Heart left ventricle (tissue), 16 donors: ENCODE results near the gene RAB22A. TPM values are rescaled to one million over a fixed set of nuclear protein-coding genes. Genes with fewer than 3 reads are reported as not detected.

ENCODE experiments used
- ATAC-seq, 4 donors: fragments of 200-7000 bp; cut with Tn5 transposase; one replicate each; pipeline ENCODE4 v1.9.1; 2020 to 2022; ENCODE audit warnings: moderate library complexity in 4 of 4, mild to moderate bottlenecking in 3 of 4, moderate number of reproducible peaks in 1 of 4
- DNase-seq, 5 donors: peaks; one replicate each; pipeline ENCODE4 v3.0.0-alpha.2; 2020
- H3K27ac ChIP-seq, 12 donors: fragments of 200-600 bp; sonication (generic) in 4 of 12; one replicate each; pipeline versions ENCODE4 v1.5.0 to v1.8.0; 2016 to 2022; ENCODE audit warnings: mild to moderate bottlenecking in 2 of 12
- H3K27me3 ChIP-seq, 9 donors: fragments of 200-600 bp; sonication (generic) in 2 of 9; one replicate each; pipeline versions ENCODE4 v1.5.1 to v1.8.0; 2016 to 2022; ENCODE audit warnings: mild to moderate bottlenecking in 3 of 9
- H3K36me3 ChIP-seq, 9 donors: fragments of 200-600 bp; sonication (generic) in 2 of 9; one replicate each; pipeline versions ENCODE4 v1.5.0 to v1.8.0; 2018 to 2022; ENCODE audit warnings: mild to moderate bottlenecking in 2 of 9
- H3K4me1 ChIP-seq, 12 donors: fragments of 200-600 bp; sonication (generic) in 4 of 12; one replicate each; pipeline versions ENCODE4 v1.5.0 to v1.8.0; 2016 to 2022; ENCODE audit warnings: mild to moderate bottlenecking in 3 of 12
- H3K4me3 ChIP-seq, 12 donors: fragments of 200-600 bp; sonication (generic) in 4 of 12; one replicate each; pipeline versions ENCODE4 v1.5.0 to v1.8.0; 2017 to 2022; ENCODE audit warnings: mild to moderate bottlenecking in 9 of 12, moderate library complexity in 4 of 12
- H3K9me3 ChIP-seq, 12 donors: fragments of 200-600 bp; sonication (generic) in 4 of 12; one replicate each; pipeline versions ENCODE4 v1.5.0 to v1.8.0; 2016 to 2022; ENCODE audit warnings: mild to moderate bottlenecking in 1 of 12
- POLR2A ChIP-seq, 2 donors: fragments of 450-650 bp; IDR thresholded peaks; one replicate each; pipeline ENCODE4 v1.6.1; 2017; ENCODE audit warnings: antibody characterized with exemption in 2 of 2, mild to moderate bottlenecking in 2 of 2, moderate library complexity in 2 of 2
- WGBS, 4 donors: extraction: QIAGEN DNeasy Blood & Tissue Kit in 2 of 4; methylation state at CpG; one replicate each; pipeline versions ENCODE4 v1.1.5 to v1.1.7; 2013 to 2018; 5-methylcytosine and 5-hydroxymethylcytosine counted together
- intact Hi-C, 10 donors: fragments of 100-400 bp; cut with DNase I; formaldehyde crosslinking; loops; one replicate each; pipeline versions ENCODE4 v1.11.1 to v1.14.2; 2022
- polyA plus RNA-seq, 2 donors: library from polyadenylated mRNA; stranded (reverse); fragments of 200-250 nt; gene quantifications; one replicate each; pipeline ENCODE4 v1.2.3, GENCODE V29; 2013
- total RNA-seq, 9 donors: library from RNA; depleted of rRNA in 2 of 9; stranded (reverse); fragments of >200 nt in 2 of 9; fragmentation: NEBNext Ultra II Directional in 3 of 9; extraction: Animal tissue kit (Norgen Biotek cat#: 25700) in 3 of 9; gene quantifications; one replicate each; pipeline versions ENCODE4 v1.1.0 to v1.2.4, GENCODE V29; 2016 to 2023
- TF ChIP-seq, protein P1 (sequence below), 12 donors: fragments of 200-600 bp; sonication (generic) in 4 of 12; IDR thresholded peaks; one replicate each; pipeline versions ENCODE4 v1.5.0 to v1.8.0; 2018 to 2022; ENCODE audit warnings: antibody characterized with exemption in 12 of 12, mild to moderate bottlenecking in 5 of 12
- donor health status: ischemic (EF 13 %, LVEDD 7.1; RV severe dilation, severe dysfunction).
- donor health status: healthy with polysubstance abuse.
- donor health status: DM: no; HTN: yes; CAD: no.
- donor health status: DM: no; HTN: no; CAD: no.
- donor health status: ischemic (EF 25% LVEDD 6.9; RV normal size, moderate dysfunction).
- donor health status: ischemic (EF 25% LVEDD 5.7; RV mildly dilated, moderate dysfunction).
- donor health status: healthy.
- donor health status: DM: yes; HTN: yes; CAD: no.
- donor health status: ischemic (EF 35%, LVEDD 5.7; RV mildly dilated, moderate dysfunction).
- donor health status: nonischemic (EF 11% LVEDD 7.7; RV severe dilation, severe dysfunction).
- donor health status: DM: yes; HTN: yes; CAD: no.
- donor health status: PGD.
- donor health status: ischemic (EF 29% LVEDD 5.4; RV normal size, mild dysfunction).
- donor health status: nonischemic (EF 23%, LVEDD 6.1; RV moderate dilation, normal function).

Gene RAB22A
- total and polyA plus RNA-seq, 11 donors, result 3.0 to 9.7 (median 6.4) TPM

DNA sequence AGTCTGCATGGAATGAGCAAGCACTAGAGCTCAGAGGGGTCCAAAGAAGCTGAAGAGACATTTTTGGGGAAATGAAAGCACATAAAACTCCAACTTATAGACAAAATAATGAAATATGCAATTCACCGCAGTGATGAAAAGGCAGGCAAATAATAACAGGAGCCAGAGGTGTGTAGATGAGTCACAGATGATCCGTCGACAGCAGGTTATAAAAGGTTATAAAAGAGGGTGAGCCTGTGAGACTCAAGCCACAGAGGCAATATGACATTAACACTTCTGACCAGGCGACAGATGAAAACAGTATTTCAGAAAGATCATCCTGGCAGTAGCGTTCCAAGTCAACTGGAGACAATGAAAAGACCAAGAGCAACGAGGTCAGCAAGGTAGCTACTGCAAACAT is 45.2 kb upstream of the RAB22A start:
- TF ChIP-seq, protein P1, sequence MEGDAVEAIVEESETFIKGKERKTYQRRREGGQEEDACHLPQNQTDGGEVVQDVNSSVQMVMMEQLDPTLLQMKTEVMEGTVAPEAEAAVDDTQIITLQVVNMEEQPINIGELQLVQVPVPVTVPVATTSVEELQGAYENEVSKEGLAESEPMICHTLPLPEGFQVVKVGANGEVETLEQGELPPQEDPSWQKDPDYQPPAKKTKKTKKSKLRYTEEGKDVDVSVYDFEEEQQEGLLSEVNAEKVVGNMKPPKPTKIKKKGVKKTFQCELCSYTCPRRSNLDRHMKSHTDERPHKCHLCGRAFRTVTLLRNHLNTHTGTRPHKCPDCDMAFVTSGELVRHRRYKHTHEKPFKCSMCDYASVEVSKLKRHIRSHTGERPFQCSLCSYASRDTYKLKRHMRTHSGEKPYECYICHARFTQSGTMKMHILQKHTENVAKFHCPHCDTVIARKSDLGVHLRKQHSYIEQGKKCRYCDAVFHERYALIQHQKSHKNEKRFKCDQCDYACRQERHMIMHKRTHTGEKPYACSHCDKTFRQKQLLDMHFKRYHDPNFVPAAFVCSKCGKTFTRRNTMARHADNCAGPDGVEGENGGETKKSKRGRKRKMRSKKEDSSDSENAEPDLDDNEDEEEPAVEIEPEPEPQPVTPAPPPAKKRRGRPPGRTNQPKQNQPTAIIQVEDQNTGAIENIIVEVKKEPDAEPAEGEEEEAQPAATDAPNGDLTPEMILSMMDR (IDR thresholded peaks at IDR 0.05), result no peak
- no peak for TF ChIP-seq POLR2A (IDR thresholded peaks at IDR 0.05)
- peaks cover 0 to 71% (median 37%) of the 10 kb centered on the region in 9 donors for H3K36me3 ChIP-seq
- WGBS, 4 donors, result 90 to 96% (median 92%) methylated on average over 6 of the region's 6 CpGs

DNA sequence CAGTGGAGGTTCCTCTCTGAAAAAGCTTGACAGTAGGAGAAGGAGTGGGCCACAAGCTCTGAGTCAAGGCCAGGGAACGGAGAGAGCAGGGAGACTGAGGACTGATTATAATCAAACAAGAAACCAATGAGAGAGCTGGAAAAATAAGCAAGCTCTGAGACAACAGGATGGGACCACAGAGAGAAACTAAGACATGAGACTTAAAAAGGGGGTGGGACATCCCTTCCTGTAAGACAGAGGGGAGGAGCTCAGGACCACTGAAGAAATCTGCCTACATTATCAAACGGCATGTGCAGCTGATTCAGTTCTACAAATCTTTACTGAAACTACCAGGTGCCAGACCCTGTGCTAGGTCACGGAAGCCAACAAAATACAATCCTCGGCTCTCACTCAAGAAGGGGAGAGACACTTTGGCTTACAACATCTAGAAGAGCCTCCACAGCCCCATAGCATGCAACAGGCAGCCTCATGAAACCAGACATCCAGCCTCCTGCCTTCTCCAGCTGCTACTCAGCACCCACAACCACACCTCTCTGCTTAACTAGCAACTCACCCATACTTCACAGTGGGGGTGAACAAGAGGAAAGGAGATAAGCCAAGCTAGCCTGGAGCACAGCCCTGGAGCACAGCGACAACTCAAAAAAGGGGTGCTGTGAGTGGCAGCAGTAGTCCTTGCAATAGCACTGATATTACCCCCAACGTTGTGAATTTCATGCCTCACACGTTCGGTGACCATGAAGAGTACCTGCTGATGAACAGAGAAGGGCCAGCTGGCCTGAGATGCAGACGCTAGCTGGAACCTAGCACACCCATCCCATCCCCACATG is 41.9 kb upstream of the RAB22A start:
- Histone ChIP-seq H3K27ac (no peak overlapping the region), H3K4me1 (no peaks in the 10 kb centered on the region), H3K36me3 (peaks cover 0 to 95% (median 60%) of the 10 kb centered on the region in 9 donors), H3K4me3 (no peak overlapping the region), H3K27me3 (no peaks in the 10 kb centered on the region), H3K9me3 (no peaks in the 10 kb centered on the region)
- WGBS, 4 donors, result 80 to 96% (median 90%) methylated on average over 9 of the region's 9 CpGs
- TF ChIP-seq, protein P1 (IDR thresholded peaks at IDR 0.05), result no peak
- TF ChIP-seq POLR2A (IDR thresholded peaks at IDR 0.05), result no peak
- intact Hi-C loops, result no loop called here
- DNase-seq, result no peak
- no peak for ATAC-seq

More for the DNA sequence above, 45.2 kb upstream of the RAB22A start:
- no peak overlapping the region for H3K4me3 ChIP-seq
- DNase-seq (no peak), ATAC-seq (no peak)
- intact Hi-C loops, result no loop called here
- H3K9me3 ChIP-seq, result no peaks in the 10 kb centered on the region
- no peaks in the 10 kb centered on the region for H3K27me3 ChIP-seq
- H3K4me1 ChIP-seq, result peaks cover 0 to 13% (median 0%) of the 10 kb centered on the region in 12 donors
- no peak overlapping the region for H3K27ac ChIP-seq

- H3K27me3 ChIP-seq, result no peaks in the 10 kb centered on the region
- no peak for DNase-seq
- TF ChIP-seq, protein P1 (IDR thresholded peaks at IDR 0.05), result no peak
- no peak for TF ChIP-seq POLR2A (IDR thresholded peaks at IDR 0.05)
- no peaks in the 10 kb centered on the region for H3K4me1 ChIP-seq
- H3K9me3 ChIP-seq, result no peaks in the 10 kb centered on the region
- no peak overlapping the region for H3K27ac ChIP-seq
- intact Hi-C loops, result no loop called here
- no peak for ATAC-seq
- peaks cover 0 to 90% (median 52%) of the 10 kb centered on the region in 9 donors for H3K36me3 ChIP-seq
- WGBS, 4 donors, result 92 to 94% (median 93%) methylated on average over 7 of the region's 7 CpGs
- no peak overlapping the region for H3K4me3 ChIP-seq
Measured at GRCh38 chr20:58268421-58268821, 41.1 kb upstream of the RAB22A start.

DNA sequence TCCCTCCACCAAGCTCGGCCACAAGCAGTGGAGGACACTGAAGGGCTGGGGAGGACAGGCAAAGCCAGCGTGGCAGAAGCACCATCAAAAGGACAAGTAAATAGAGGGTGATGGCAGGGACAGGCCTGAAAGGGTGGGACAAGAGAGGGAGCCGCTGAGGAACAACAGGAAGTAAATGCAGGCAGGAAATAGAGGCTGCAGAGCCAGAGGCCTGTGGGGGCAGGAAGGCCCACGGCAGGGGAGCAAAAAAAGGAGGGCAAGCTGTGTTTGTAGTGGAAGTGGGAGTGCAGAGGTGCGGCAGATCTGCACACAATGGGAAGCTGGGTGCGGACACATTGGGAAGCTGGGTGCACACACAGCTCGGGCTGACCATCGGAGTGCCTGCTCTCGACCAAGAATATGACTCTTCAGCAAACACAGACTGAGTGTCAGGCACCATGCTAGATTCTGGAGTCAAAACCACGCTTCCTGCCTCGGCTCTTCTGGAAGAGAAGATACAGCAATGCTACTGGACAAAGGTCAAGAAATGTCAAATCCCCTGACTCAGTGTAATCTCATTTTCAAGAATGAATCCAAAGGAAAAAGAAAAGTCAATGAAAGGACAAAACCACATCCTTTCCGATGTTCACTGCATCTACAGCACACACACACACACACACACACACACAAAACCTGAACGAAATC is 40.4 kb upstream of the RAB22A start:
- 62 to 69% (median 67%) methylated on average over 13 of the region's 13 CpGs for WGBS, 4 donors
- TF ChIP-seq, protein P1 (IDR thresholded peaks at IDR 0.05), result no peak
- TF ChIP-seq POLR2A (IDR thresholded peaks at IDR 0.05), result no peak
- peaks cover 0 to 84% (median 47%) of the 10 kb centered on the region in 9 donors for H3K36me3 ChIP-seq
- peaks cover 0 to 5% (median 0%) of the 10 kb centered on the region in 12 donors for H3K9me3 ChIP-seq
- H3K27me3 ChIP-seq, result no peaks in the 10 kb centered on the region
- no peak for ATAC-seq
- H3K27ac ChIP-seq, result no peak overlapping the region
- intact Hi-C loops, result no loop called here
- H3K4me1 ChIP-seq, result no peaks in the 10 kb centered on the region
- H3K4me3 ChIP-seq, result no peak overlapping the region
- DNase-seq, result no peak
